HG03520 (cell line): ENCODE results near the gene TEX2.

Source experiments
- ATAC-seq: cut with Tn5 transposase; IDR thresholded peaks from one replicate; pipeline ENCODE4 v1.9.1; 2021; ENCODE audit warnings: mild to moderate bottlenecking, moderate library complexity; ENCODE audit not compliant: unreplicated experiment

The TEX2 gene

GRCh38 chr17:64124609-64125008, 138.5 kb downstream of the TEX2 start:
- no peak for ATAC-seq

DNA sequence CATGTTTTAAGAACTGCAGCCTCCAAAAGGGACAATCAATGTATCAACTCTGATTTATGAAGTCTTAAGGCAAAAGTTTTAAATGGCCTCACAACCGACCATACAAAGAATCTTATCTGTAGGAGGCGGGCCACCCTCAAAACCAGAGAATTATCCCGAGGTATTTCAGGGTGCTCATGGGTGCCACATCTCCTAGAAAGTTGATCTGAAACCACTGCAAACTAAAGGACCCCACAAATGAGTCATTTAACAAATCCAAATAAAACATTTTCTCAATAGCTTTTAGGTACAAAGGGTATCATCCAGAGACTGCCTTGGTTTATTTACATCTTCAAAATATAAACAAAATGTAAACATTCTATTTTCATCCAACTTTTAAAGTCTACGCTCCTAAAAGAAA, 139.9 kb downstream of the TEX2 start:
- no peak for ATAC-seq

DNA sequence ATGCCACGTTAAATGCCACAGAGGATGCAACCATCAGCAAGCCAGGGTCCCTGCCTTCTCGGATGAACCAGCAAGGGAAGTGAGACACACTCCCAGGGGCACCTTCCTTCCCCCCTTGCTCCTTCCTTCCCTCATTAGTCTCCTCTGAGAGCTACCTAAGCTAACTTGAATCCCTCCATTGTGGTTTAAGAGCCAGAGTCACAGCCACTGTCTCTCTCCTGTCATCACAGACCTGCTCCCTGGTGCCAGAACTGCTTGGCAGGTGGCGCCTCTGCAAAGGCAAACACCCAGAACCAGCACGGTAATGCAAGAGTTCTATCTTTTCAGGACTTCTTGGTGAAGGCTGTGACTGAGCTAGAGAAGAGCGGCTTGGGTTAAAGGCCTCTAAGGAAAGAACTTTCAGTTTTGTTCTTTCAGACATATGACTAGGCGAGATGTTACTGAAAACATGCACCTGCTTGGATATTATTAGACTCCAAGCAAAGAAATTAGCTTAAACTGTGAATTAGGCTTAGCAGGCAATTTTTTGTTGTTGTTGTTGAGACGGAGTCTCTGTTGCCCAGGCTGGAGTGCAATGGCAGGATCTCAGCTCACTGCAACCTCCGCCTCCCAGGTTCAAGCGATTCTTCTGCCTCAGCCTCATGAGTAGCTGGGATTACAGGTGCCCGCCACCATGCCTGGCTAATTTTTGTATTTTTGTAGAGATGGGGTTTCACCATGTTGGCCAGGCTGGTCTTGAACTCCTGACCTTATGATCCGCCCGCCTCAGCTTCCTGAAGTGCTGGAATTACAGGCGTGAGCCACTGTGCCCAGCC, 141.9 kb downstream of the TEX2 start:
- ATAC-seq = peak; percentile 75

DNA sequence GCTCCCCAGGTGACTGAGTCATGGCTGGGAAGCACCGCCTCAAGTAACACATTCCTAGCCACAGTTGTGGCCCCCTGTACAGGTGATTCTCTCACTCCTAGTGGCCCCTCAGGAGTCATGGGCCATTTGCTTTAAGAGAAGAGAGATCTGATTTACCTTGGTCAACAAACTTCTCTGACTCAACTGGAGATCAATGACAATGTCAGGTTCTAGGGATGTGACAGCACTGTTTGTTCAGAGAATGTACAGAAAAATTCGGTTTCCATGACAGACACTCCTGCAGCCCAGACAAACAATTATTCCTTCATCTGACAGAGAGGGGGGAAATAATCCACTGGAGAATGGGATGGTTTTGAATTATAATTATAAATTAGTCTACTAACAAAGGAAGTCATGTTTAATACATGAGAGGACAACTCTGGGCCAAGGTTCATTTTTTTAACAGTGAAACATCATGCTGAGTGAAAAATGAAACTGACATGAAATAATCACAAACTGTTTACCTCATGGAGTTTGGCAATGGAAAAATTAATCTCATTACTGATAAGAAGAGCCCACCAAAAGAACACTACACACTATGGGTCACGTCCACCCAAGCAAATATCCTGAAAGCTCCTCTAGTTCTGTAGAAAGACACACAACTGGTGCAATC, 142.8 kb downstream of the TEX2 start:
- ATAC-seq = no peak

DNA sequence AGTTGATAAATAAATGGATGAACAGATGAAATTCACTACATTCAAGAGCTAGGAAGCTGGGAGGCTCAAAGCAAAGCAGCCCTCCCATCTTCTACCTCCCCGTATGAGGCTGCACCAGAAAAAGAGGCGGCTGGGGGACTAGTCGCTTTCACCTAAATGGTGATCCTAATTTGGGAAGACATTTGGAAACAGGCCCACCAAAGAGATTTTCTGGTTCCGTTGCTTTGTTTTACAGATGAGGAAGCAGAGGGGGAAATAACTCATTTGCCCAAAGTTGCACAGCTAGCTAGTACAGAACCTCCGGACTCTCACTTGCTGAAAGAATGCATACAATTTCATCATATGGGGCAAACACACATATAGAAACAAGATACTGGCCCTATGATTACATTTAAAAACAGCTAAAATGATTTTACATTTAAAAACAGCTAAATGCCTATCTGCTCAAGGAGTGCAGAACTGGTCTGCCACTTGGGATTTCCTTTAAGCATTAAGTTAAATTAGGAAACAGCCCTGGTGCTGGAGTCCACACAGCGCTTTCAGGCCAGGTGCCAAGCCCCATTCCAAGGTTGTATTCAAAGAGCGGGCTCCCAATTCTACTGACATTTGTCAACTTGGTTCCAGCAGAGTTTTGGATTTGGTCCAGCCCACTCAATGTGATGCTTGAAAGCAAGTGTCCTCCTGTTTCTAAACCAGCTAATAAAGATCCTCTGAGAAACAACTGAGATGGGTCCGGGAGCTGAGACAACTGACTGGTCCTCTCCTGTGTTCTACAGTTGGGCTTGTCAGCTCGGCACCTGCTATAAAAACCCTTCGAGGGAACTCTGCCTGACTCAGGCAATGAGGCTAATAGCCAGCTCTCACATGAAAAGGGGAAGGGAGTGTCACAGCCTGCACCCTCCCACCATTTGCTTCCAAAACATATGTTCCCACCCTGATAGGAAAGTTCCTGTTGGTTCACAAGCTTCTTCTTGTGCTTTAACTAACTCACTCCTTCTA, 144.8 kb downstream of the TEX2 start:
- ATAC-seq = no peak

DNA sequence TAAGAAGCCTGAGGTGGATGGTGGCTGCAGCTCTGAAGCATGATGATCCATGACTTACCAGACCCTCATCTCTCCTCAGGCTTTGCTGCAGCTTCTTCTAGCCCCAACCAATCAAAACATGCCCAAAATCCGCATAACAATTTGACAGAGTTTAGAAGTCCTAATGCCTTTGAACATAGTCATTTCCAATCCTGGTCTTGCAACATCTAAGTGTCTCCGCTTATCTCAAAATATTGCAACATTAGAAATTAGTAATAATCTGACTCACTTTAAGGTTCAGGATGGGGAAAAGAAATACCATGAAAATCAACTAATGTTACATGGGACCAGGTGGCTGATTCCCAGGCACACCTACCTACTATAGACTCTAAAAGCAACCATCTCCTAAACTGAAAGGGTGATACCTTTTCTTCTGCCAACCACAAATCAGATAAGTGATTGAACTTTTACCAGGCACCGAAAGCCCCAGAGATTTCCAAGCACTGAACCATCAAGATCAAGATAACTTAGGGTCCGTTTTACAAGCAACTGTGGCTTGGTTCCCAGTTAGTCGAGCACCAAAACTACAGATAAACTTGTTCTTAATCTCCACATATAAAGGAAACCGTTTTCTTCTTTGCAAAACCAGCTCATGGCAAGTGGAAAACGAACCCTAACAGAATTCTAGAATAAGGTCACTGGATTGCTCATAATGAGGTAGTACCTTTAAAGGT, 147.1 kb downstream of the TEX2 start:
- ATAC-seq = no peak

DNA sequence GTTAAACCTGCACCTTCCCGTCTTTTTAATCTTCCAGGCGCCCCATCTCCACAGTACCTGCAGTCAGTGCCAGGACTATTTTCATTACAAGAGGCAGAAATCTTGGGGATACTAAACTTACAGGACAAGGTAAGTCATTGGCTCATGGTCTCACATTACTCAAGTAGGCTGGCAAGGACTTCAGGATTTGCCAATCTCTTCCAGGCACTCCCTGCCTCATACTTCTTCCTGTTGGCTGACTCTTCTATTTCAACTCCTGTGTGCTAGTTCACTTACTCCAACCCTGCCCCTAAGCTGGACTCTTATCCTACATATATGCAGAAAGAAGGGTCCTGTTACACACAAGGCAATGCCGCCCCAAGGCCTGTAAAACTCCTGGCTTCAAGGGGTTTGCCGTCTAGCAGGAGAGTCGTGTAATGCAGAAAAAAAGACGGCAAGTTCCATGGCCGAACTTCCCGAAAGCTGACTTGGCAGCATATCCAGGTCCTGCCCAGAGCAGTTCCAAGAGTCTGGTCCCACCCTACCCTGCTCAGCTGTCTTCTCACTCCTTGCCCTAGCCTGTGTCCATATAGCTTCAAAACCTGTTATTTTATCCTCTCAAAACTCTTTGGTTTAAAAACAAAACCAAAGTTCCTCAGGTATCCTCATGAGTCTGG, 147.9 kb downstream of the TEX2 start:
- ATAC-seq = no peak

DNA sequence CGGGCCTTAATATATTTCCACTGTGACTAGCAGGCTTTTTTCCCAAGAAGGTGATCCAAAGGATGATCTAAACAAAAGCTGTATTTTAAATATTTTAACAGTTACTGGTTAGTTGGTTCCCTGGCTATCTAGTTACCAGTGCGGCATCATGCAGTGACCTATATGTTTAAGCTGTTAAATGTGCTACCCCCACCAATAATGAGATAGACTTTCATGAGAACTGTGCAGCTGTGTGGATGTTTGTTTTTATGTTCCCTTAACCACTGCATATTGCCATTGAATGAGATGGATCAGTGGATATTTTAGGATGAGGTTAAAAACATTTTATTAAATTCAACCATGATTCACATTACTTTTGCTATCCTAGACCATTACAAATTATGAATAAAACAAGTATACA, 150.1 kb downstream of the TEX2 start:
- no peak for ATAC-seq

GRCh38 chr17:64111831-64112230, 151.2 kb downstream of the TEX2 start:
- ATAC-seq = no peak

DNA sequence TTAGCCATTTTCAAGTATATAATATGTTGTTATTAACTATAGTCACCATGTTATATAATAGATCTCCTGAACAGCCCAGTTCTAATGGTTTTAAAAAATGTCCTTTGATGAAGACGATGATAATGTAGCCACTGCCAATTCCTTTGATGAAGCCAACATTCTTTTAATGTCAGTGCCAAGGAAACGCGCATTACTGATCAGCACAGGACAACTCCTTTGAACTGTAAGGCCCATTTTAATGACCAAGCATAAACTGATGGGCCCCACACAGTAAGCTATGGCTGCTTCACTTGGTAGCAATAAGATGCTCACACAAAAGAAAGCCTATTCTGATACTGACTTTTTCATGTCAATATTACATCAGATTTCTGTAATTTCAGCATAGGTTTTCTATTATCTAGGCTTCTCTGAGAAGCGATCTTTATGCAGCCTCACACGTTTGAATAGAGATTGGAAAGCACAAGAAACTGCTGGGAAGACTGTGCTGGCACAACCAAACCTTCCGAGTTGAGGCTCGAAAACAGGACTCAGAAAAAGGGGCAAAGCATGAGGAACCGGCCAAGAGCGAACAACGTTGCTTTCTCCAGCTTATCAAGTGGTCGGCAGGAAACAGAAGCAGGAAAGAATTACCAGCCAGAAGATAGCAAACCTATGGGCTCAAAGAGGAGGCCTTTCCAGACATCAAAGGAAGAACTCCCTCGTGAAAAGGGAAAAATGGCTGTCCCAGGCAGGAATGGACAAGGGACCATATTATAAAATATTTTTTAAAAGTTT, 152.5 kb downstream of the TEX2 start:
- no peak for ATAC-seq

DNA sequence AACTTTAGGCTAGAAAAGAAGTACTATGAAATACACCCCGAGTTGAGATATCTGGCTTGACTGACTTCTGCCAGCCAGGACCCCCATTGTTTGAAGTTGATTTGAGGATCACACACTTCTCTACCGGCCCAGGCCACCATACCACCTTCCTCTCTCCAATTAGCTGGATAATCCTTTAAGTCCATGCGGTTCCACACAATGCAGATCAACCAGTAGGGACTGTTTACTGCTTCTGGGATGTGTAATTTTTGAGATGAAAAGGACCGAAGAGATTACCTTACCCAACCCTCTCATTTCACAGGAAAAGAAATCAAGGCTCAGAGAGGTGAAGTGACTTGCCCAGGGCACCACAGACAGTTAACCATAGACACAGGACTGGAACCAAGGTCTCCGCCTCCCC, 153.7 kb downstream of the TEX2 start:
- no peak for ATAC-seq

DNA sequence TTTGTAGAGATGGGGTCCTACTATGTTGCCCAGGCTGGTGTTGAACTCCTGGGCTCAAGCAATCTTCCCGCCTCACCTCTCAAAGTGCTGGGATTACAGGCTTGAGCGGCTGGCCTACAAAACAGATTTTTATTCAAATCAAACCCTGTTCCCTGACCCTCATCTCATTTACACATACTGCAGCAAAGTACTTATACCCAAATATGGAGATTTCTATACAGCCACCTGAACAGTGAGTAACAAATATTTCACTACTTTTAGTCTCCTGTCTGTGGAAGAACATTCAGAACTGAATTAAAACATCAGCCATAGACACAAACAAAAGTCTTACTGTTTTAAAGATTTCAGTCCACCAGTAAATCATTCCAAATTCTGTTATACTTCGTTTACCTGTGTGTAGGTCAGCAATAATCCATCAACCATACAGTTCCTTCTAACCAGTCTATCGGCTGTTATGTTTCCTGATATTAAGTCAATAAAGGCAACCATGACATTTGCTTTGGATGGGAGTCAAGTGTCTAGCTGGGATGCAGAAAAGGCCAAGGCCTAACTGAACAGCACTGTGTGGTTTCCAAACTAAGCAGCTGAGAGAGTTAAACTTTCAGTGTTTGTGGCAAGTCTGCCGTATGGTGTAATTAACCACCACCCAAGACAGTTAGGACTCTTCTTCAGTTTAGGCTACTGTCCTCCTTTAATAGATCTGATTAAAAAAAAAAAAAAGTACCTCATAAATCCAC, 155.4 kb downstream of the TEX2 start:
- no peak for ATAC-seq

DNA sequence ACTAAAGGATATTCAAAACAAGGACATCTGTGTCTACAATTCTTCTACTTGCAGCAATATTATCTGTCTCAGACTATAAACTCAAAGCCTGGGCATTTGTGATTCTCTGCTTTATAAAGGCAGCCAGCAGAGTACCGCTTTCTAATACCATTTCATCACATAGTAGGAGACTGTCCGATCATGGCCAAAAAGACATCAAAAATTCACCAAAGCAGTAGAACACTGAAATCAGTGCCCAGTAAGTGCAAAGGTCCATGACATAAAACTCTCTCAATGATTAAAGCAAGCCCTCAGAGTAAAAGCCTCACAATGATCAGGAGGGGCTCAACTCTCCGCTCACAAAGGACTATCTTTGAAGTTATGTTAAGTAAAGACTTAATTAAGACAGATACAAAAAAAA, 156.1 kb downstream of the TEX2 start:
- ATAC-seq = no peak

GRCh38 chr17:64103391-64104364, 159.4 kb downstream of the TEX2 start:
- no peak for ATAC-seq

GRCh38 chr17:64102627-64103390, 160.3 kb downstream of the TEX2 start:
- no peak for ATAC-seq

- no peak for ATAC-seq
These were observed 163.5 kb downstream of the TEX2 start for GRCh38 chr17:64099543-64099942.
